BJ (cell line): ENCODE data around the gene SLC7A9. TPM values are rescaled to one million over a fixed set of nuclear protein-coding genes. Genes with fewer than 3 reads are reported as not detected.

Source experiments
- CTCF ChIA-PET: fragments of 350-600 bp; formaldehyde crosslinking; extraction: SDS; loops from one replicate; lab custom pipeline; 2021; ENCODE audit warnings: antibody characterized with exemption, inconsistent platforms; lab: Yijun Ruan, JAX
- POLR2A ChIA-PET: fragments of 300-600 bp; sonication (Branson Sonifier 250); formaldehyde crosslinking; extraction: SDS; loops from one replicate; lab custom pipeline; 2021; ENCODE audit warnings: antibody characterized with exemption; lab: Charles Lee
- DNase-seq: peaks from one replicate; pipeline ENCODE4 v3.0.0-alpha.2; 2011; ENCODE audit warnings: low read depth
- H3K27me3 ChIP-seq: 2 replicates; pipeline ENCODE4 v1.6.0; 2011; ENCODE audit warnings: low read length; ENCODE audit not compliant: control insufficient read depth, insufficient read depth
- H3K36me3 ChIP-seq: 2 replicates; pipeline ENCODE4 v1.5.1; 2011; ENCODE audit warnings: low read length; ENCODE audit not compliant: control insufficient read depth, insufficient read depth
- H3K4me3 ChIP-seq: 2 replicates; pipeline ENCODE4 v1.5.1; 2011; ENCODE audit warnings: low read depth, mild to moderate bottlenecking, control low read depth, low read length
- polyA plus RNA-seq: library from polyadenylated mRNA; depleted of rRNA; stranded (reverse); fragments of >200 nt; gene quantifications from 2 replicates; pipeline ENCODE4 v1.2.3, GENCODE V29; 2011
- TF ChIP-seq, protein P1 (sequence below): IDR thresholded peaks from 2 replicates; pipeline ENCODE4 v1.5.1; 2011; ENCODE audit warnings: low read depth, mild to moderate bottlenecking, control low read depth, inconsistent platforms, low read length, moderate library complexity; ENCODE audit not compliant: insufficient read depth

Gene SLC7A9
- polyA plus RNA-seq, 1 experiment: not detected

GRCh38 chr19:32814624-32815023 is 54.9 kb downstream of the SLC7A9 start:
- TF ChIP-seq, protein P1, sequence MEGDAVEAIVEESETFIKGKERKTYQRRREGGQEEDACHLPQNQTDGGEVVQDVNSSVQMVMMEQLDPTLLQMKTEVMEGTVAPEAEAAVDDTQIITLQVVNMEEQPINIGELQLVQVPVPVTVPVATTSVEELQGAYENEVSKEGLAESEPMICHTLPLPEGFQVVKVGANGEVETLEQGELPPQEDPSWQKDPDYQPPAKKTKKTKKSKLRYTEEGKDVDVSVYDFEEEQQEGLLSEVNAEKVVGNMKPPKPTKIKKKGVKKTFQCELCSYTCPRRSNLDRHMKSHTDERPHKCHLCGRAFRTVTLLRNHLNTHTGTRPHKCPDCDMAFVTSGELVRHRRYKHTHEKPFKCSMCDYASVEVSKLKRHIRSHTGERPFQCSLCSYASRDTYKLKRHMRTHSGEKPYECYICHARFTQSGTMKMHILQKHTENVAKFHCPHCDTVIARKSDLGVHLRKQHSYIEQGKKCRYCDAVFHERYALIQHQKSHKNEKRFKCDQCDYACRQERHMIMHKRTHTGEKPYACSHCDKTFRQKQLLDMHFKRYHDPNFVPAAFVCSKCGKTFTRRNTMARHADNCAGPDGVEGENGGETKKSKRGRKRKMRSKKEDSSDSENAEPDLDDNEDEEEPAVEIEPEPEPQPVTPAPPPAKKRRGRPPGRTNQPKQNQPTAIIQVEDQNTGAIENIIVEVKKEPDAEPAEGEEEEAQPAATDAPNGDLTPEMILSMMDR: no peak
- H3K36me3 ChIP-seq: no peaks in the 10 kb centered on the region
- CTCF ChIA-PET: no interaction called here
- POLR2A ChIA-PET: no interaction called here
- peaks cover 6% of the 10 kb centered on the region for H3K27me3 ChIP-seq
- H3K4me3 ChIP-seq: no peak overlapping the region
- DNase-seq: no peak

DNA sequence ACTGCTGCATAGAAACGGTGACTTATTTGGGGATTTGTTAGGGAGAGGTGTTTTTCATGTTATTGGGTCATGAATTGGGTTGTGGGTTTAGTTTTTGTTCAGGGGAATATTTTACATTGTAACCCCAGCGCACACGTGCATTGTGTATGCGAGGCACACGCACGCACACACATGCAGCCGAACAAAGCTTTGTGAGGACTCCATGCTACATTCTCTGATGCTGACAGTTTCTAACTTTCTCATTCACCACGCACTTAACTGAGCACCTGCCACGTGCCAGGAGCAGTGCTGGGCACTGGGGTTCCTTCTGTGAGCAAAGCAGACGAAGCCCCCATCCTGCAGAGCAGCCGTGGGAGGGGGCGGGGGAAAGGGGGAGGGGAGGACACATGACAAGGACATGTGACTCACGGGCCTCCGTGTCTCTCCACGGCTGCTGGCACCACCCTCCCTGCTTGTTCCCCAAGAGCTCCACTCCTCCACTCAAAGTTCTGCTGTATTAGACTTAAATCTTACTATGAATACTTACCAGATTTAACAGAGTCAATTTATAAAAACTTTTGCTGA is 55.6 kb downstream of the SLC7A9 start:
- TF ChIP-seq, protein P1: no peak
- POLR2A ChIA-PET: no interaction called here
- no peak overlapping the region for H3K4me3 ChIP-seq
- no peak for DNase-seq
- H3K36me3 ChIP-seq: no peaks in the 10 kb centered on the region
- CTCF ChIA-PET: no interaction called here
- peaks cover 6% of the 10 kb centered on the region for H3K27me3 ChIP-seq

GRCh38 chr19:32812571-32812970 is 57.0 kb downstream of the SLC7A9 start:
- no peak for DNase-seq
- TF ChIP-seq, protein P1: no peak
- ChIA-PET POLR2A (no interaction called here), CTCF (interaction anchor here (0.6 kb wide), 2 partner anchors 1089 to 1497 kb away, joined by 3 to 4 read pairs; no protein-coding TSS in a partner anchor)
- Histone ChIP-seq H3K4me3 (no peak overlapping the region), H3K36me3 (no peaks in the 10 kb centered on the region), H3K27me3 (peaks cover 5% of the 10 kb centered on the region)

DNA sequence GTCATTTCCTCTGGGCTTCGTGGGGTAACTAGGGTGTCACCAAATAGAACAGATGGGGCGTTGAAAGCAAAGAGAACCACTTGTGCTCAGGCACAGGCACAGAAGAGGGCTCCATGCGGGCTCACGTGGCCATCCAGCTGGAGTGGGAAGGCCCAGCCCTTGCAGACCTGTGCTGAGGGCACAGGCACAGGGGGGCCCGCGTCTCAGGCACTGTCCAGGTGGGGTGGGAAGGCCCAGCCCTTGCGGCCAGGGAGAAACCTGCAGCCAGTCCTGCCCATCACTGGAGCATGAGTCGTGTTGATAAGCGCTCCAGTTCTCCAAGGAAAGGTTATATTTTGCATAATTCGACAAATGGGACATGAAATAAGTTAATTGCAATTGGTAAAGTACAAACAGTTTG is 57.5 kb downstream of the SLC7A9 start:
- TF ChIP-seq, protein P1: no peak

GRCh38 chr19:32811151-32811550 is 58.4 kb downstream of the SLC7A9 start:
- ChIA-PET CTCF (no interaction called here), POLR2A (no interaction called here)
- TF ChIP-seq, protein P1: no peak

More for the DNA sequence above, 57.5 kb downstream of the SLC7A9 start:
- ChIA-PET POLR2A (no interaction called here), CTCF (no interaction called here)
- H3K27me3 ChIP-seq: peaks cover 5% of the 10 kb centered on the region
- DNase-seq: no peak
- no peak overlapping the region for H3K4me3 ChIP-seq
- no peaks in the 10 kb centered on the region for H3K36me3 ChIP-seq

More at GRCh38 chr19:32811151-32811550, 58.4 kb downstream of the SLC7A9 start:
- no peaks in the 10 kb centered on the region for H3K36me3 ChIP-seq
- DNase-seq: no peak
- no peak overlapping the region for H3K4me3 ChIP-seq
- peaks cover 5% of the 10 kb centered on the region for H3K27me3 ChIP-seq
